Measurements from ENCODE around the gene EYS.

The EYS gene

DNA sequence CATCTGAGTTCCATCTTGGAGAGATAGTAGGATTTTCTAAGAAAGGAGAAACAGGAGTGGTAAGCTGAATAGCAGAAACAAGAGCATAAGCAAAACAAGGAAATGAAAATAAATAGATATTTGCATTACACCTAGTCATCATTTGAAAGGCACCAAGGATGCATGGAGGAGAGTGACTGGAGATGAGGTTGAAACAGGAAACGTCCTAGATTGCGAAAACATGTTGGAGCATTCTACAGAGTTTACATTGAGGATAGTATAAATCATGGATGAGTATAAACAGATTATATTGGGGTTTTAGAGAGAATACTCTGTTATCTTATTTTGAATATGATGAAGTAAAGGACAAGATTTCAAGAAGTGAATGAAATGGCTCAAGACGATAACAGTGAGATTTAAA lies 507.3 kb downstream of the EYS start:
- H3K4me3 ChIP-seq (ENCODE audit: low read depth, low read length): no peak overlapping the region
- TF ChIP-seq, protein P1, sequence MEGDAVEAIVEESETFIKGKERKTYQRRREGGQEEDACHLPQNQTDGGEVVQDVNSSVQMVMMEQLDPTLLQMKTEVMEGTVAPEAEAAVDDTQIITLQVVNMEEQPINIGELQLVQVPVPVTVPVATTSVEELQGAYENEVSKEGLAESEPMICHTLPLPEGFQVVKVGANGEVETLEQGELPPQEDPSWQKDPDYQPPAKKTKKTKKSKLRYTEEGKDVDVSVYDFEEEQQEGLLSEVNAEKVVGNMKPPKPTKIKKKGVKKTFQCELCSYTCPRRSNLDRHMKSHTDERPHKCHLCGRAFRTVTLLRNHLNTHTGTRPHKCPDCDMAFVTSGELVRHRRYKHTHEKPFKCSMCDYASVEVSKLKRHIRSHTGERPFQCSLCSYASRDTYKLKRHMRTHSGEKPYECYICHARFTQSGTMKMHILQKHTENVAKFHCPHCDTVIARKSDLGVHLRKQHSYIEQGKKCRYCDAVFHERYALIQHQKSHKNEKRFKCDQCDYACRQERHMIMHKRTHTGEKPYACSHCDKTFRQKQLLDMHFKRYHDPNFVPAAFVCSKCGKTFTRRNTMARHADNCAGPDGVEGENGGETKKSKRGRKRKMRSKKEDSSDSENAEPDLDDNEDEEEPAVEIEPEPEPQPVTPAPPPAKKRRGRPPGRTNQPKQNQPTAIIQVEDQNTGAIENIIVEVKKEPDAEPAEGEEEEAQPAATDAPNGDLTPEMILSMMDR (IDR thresholded peaks at IDR 0.05; ENCODE audit: low read depth, low read length): no peak

DNA sequence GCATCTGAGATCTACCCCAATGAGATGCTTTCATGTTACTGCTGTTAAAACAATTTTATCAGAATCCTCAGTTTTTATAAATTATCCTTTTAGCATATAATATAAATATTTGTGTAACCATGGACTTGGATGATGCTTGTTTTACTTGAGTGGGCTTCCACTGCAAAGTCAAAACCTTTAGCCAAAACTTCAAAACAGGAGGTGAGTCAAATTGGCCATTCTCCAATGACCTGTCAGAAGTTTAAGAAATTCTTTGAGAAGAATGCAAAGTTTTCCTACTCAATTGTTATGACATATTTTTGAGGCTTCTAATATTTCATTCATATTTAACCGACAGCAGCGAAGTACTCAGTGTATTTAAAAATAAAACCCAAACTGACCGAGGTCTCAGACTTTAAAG lies 507.9 kb downstream of the EYS start:
- H3K4me3 ChIP-seq (ENCODE audit: low read depth, low read length): no peak overlapping the region
- TF ChIP-seq, protein P1 (IDR thresholded peaks at IDR 0.05; ENCODE audit: low read depth, low read length): no peak

DNA sequence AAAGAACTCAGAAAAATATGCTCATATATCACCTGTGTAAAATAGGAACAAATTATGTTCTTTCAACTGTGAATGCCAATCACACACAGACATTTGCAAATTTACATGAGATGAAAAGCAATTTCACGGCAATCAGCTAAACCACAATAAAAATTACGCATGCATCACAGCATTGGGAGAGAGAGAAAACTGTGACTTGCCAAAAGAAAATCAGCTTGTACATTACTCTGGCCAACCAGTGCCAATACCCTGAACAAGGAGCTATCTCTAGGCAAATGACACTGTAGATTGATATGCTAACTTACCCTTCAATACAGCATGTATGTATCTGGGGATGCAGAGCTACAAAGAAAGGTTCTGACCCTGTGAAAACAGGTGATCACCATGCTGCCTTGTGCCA lies 515.6 kb downstream of the EYS start:
- H3K4me3 ChIP-seq (ENCODE audit: low read depth, low read length): no peak overlapping the region
- TF ChIP-seq, protein P1 (IDR thresholded peaks at IDR 0.05; ENCODE audit: low read depth, low read length): no peak

DNA sequence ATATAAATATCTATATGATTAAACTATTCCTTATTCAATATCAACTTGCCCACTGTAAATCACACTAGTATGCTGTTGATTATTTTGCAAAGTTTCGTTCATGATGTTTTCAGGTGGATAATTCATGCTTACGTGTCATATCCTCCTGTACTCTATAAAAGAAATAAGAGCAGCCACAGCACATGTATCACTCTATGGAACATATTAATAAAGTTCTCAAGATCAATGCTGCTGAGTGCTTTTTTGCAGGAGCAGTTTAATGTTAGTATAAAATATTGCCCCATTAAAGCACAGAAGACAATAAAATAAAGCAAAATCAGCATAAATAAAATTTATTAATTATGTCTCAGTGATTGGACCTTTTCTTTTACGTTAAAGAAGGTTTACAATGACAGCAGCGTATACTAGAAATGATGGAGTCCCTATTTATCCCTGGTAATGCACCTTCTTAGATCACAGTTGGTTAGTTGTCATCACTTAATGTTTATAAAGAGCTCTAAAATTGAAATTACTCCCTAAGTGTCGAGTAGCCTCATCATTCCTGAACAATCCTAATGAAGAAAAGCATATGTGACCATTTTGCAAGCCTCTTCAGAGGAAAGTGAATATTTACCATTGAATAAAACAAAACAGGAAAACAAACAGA lies 517.7 kb downstream of the EYS start:
- H3K4me3 ChIP-seq (ENCODE audit: low read depth, low read length): no peak overlapping the region
- TF ChIP-seq, protein P1 (IDR thresholded peaks at IDR 0.05; ENCODE audit: low read depth, low read length): no peak

DNA sequence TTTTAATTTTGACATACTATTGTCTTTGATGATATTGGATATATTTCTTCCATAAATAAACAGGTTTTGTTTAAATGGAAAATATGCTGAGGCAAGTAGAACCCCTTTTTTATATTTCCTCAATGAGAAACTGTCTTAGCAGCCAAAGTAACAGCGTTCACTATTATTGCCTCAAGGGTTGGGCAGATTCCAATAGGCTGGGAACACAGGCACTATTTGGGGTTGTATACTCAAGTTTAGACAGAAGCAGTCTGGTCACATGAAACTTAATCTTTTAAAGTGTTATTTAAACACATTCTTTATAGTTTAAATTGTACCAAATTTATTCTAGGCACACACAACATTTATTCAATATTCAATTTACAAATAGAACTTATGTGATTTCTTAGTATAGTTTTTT lies 520.2 kb downstream of the EYS start:
- H3K4me3 ChIP-seq (ENCODE audit: low read depth, low read length): no peak overlapping the region
- TF ChIP-seq, protein P1 (IDR thresholded peaks at IDR 0.05; ENCODE audit: low read depth, low read length): no peak

DNA sequence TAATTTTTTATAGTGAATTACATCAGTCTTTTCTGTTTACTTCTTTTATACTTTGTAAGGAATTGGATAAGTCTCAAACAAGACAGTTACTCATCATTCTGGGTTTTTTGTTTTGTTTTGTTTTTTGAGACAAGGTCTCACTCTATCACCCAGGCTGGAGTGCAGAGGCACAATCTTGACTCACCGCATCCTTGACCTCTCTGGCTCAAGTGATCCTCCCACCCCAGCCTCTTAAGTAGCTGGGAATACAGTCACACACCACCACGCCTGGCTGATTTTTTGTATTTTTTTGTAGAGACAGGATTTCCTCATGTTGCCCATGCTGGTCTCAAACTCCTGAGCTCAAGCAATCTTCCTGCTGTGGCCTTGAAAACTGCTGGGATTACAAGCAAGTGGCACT lies 524.3 kb downstream of the EYS start:
- TF ChIP-seq, protein P1 (IDR thresholded peaks at IDR 0.05; ENCODE audit: low read depth, low read length): no peak
- no peak overlapping the region for H3K4me3 ChIP-seq (ENCODE audit: low read depth, low read length)

DNA sequence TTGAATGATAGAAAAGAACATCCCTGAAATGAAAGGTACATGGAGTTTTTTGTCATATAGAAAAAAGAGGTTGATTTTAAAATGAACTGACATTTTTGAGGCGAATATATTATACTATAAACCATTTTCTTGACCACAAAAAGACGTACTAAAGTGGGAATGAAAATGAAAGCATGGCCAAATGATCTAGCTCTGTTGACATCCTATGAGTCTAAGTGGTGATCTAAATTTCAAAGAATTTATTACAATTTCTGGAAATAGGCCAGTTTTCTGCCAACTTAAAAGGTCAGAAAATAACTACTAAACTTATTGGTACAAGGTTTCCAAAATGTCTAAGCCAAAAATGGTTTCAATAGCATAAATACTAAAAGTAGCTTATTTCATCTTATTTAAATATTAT lies 536.8 kb downstream of the EYS start:
- TF ChIP-seq, protein P1 (IDR thresholded peaks at IDR 0.05; ENCODE audit: low read depth, low read length): no peak
- no peak overlapping the region for H3K4me3 ChIP-seq (ENCODE audit: low read depth, low read length)
